ENCODE results near the gene TMEM108.

DNA sequence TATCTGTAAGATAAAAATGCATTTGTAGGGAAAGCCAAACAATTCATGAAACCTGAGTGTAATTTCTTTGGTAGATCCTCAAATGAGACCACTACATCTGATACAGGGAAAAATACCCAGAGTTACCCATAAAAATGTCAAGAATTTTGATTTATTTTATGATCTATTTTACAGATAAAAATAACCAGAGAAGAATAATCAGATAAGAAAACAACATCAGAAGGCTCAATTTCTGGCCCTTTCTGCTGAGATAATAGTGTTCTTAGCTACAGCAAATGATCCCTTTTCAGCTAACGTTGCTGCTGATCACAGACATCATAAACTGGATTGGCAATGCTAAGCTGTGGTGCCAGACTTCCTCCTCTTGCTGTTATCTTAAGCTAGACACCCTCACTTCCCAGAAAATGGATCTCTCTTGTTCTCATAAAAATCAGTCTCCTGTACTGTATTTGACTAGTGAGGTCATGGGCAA lies 21.3 kb upstream of the TMEM108 start:
- TF ChIP-seq CTCF (IDR thresholded peaks at IDR 0.05) (no peak), ZFX (IDR thresholded peaks at IDR 0.05; ENCODE audit: borderline replicate concordance) (no peak)

All from 22Rv1 (cell line).